C4-2B (cell line): Measurements from ENCODE around the gene GYPB.
"Not testable (repeated sequence)": the region's sequence is repeated elsewhere in the genome, so short reads cannot be mapped to it uniquely, and the experiment has no call there.

Experiments used
- ZFX ChIP-seq: fragments of 450-650 bp; IDR thresholded peaks from 2 replicates; pipeline ENCODE4 v1.6.1; 2017
- TF ChIP-seq, protein P1 (sequence below): fragments of 450-650 bp; conservative IDR thresholded peaks from 2 replicates; pipeline ENCODE4 v1.5.1; 2017; ENCODE audit warnings: mild to moderate bottlenecking

DNA sequence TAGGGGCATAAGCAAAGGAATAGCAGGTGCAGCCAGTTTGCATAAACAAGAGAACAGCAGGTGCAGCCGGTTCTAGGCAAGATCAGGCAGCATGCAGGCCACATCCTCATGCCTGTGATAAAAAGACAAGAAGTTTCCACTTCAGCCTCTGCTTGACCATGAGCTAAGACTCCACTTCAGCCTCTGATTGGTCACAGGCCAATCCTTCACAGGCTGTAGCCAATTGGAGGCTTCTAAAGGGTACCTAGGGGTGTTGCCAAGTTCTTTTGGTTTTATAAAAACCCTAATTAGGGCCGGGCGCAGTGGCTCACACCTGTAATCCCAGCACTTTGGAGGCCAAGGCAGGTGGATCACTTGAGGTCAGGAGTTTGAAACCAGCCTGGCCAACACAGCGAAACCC, 23.0 kb downstream of the GYPB start:
- TF ChIP-seq, protein P1, sequence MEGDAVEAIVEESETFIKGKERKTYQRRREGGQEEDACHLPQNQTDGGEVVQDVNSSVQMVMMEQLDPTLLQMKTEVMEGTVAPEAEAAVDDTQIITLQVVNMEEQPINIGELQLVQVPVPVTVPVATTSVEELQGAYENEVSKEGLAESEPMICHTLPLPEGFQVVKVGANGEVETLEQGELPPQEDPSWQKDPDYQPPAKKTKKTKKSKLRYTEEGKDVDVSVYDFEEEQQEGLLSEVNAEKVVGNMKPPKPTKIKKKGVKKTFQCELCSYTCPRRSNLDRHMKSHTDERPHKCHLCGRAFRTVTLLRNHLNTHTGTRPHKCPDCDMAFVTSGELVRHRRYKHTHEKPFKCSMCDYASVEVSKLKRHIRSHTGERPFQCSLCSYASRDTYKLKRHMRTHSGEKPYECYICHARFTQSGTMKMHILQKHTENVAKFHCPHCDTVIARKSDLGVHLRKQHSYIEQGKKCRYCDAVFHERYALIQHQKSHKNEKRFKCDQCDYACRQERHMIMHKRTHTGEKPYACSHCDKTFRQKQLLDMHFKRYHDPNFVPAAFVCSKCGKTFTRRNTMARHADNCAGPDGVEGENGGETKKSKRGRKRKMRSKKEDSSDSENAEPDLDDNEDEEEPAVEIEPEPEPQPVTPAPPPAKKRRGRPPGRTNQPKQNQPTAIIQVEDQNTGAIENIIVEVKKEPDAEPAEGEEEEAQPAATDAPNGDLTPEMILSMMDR: not testable (repeated sequence)
- TF ChIP-seq ZFX: not testable (repeated sequence)
